ENCODE measurements around the gene G6PC1.
"Not testable (repeated sequence)": the region's sequence is repeated elsewhere in the genome, so short reads cannot be mapped to it uniquely, and the experiment has no call there.

Gene G6PC1

DNA sequence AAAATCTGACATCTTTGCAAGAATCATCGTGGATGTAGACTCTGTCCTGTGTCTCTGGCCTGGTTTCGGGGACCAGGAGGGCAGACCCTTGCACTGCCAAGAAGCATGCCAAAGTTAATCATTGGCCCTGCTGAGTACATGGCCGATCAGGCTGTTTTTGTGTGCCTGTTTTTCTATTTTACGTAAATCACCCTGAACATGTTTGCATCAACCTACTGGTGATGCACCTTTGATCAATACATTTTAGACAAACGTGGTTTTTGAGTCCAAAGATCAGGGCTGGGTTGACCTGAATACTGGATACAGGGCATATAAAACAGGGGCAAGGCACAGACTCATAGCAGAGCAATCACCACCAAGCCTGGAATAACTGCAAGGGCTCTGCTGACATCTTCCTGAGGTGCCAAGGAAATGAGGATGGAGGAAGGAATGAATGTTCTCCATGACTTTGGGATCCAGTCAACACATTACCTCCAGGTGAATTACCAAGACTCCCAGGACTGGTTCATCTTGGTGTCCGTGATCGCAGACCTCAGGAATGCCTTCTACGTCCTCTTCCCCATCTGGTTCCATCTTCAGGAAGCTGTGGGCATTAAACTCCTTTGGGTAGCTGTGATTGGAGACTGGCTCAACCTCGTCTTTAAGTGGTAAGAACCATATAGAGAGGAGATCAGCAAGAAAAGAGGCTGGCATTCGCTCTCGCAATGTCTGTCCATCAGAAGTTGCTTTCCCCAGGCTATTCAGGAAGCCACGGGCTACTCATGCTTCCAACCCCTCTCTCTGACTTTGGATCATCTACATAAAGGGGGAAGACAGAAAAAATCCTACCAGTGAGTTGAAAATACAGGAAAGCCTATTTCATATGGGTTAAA is at the start of gene G6PC1:
Gene G6PC1, plus strand, starts transcription at position 340 of the 872 bp plus-strand sequence. Its CDS starts 78 bp downstream, at position 418.
- no peak for DNase-seq

DNA sequence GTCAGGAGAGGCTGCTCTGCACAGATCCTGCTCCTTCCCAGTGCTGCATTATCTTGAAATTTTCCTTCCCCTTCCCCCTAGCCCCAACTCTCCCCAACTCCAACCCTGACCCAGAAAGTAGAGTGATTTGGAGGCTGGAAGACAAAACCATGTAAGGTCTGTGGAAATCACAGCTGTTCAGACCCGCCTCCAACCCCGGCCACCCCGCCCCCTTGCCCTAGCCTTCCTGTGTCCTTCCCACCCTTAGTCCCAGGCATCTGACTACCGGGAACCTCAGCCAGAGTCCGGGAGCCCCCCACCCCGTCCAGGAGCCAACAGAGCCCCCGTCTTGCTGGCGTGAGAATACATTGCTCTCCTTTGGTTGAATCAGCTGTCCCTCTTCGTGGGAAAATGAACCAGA is 49.6 kb upstream of the G6PC1 start, which contains the start of gene AOC3:
Gene AOC3, plus strand, starts transcription at position 246 of the 400 bp plus-strand sequence. Its CDS starts 145 bp downstream, at position 391.
- DNase-seq = no peak

DNA sequence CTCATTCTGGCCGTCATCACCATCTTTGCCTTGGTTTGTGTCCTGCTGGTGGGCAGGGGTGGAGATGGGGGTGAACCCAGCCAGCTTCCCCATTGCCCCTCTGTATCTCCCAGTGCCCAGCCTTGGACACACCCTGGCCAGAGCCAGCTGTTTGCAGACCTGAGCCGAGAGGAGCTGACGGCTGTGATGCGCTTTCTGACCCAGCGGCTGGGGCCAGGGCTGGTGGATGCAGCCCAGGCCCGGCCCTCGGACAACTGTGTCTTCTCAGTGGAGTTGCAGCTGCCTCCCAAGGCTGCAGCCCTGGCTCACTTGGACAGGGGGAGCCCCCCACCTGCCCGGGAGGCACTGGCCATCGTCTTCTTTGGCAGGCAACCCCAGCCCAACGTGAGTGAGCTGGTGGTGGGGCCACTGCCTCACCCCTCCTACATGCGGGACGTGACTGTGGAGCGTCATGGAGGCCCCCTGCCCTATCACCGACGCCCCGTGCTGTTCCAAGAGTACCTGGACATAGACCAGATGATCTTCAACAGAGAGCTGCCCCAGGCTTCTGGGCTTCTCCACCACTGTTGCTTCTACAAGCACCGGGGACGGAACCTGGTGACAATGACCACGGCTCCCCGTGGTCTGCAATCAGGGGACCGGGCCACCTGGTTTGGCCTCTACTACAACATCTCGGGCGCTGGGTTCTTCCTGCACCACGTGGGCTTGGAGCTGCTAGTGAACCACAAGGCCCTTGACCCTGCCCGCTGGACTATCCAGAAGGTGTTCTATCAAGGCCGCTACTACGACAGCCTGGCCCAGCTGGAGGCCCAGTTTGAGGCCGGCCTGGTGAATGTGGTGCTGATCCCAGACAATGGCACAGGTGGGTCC is 49.0 kb upstream of the G6PC1 start:
- not testable (repeated sequence) for DNase-seq

DNA sequence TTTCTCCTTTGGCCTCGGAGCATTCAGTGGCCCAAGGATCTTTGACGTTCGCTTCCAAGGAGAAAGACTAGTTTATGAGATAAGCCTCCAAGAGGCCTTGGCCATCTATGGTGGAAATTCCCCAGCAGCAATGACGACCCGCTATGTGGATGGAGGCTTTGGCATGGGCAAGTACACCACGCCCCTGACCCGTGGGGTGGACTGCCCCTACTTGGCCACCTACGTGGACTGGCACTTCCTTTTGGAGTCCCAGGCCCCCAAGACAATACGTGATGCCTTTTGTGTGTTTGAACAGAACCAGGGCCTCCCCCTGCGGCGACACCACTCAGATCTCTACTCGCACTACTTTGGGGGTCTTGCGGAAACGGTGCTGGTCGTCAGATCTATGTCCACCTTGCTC is 48.2 kb upstream of the G6PC1 start:
- DNase-seq = no peak

DNA sequence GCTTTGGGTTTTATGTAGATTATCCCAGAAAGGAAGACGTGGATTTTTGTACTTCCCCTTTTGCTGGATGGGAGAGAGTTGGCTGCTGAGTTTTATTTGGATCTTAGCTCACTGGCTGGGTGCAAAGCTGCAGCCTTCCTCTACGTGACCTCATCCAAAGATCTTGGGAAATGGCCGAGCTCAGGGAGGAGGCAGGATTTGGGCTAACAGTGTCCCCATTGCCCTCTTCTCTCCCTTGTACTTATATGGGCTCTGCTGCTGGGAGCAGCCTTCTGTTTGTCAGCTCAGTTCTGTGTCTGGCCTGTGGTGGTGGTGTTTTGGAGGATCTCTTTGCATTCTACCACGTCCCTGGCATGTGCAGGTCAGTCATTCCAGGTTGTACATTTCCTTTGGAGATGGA is 47.6 kb upstream of the G6PC1 start:
- DNase-seq = no peak

DNA sequence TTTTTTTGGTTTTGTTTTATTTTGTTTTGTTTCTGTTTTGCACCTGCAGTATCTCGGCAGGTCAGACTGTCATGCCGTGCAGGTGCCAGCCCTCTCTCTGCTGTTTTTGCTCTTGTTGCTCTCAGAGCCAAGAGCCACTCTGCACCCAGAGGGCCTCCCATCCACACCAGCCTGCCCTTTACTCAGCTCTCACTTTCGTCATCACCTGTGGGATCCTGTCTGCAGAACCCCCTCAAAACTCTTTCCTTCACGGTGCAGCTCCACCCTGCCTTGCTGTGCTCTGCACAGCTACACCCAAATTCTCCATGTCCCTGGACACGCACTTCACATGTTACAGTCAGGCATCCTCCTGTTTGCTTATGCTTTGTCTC is 47.0 kb upstream of the G6PC1 start:
- DNase-seq = no peak

DNA sequence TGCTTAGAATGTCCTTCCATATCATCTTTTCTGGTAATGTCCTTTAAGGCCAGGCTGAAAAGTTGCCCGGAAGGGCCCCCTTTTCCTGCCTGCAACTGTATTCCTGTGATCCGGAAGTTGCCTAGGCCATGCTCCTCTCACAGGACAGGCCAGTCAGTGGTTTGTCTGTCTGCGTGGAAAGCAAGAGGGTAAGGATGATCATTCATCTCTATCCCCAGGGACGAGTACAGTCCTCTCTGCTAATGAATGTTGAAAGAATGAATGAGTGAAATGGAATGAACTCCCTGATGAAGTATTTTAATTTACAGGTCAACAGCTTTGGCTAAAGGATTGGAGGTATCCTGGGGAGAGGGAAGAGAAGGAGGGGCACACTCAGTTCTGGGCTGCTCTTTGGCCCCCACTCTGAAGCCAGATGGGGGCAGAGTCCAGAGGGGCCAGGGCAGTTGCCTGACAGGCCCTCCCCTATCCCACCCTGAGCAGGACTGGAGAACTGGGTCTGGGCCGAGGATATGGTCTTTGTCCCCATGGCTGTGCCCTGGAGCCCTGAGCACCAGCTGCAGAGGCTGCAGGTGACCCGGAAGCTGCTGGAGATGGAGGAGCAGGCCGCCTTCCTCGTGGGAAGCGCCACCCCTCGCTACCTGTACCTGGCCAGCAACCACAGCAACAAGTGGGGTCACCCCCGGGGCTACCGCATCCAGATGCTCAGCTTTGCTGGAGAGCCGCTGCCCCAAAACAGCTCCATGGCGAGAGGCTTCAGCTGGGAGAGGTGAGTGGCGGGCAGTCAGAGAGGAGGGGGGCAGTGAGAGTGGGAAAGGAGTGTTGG is 46.4 kb upstream of the G6PC1 start:
- DNase-seq = no peak

DNA sequence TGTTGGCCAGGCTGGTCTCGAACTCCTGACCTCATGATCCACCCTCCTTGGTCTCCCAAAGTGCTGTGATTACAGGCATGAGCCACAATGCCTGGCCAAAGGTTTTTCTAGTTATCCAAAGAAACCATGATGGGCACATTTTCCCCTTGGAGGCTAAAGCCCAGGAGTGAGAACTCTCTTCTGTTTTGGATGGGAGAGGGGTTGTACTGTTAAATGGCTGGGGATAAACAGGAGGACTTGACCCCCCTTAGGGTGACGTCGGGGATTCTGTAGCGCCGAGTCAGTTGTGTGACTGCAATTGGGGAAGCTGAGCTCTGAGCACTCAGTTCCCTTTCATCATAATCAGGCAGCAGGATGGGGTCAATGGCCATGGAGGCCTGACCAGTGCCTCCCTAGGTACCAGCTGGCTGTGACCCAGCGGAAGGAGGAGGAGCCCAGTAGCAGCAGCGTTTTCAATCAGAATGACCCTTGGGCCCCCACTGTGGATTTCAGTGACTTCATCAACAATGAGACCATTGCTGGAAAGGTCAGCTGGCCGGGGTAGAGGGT is 45.5 kb upstream of the G6PC1 start:
- DNase-seq = no peak

DNA sequence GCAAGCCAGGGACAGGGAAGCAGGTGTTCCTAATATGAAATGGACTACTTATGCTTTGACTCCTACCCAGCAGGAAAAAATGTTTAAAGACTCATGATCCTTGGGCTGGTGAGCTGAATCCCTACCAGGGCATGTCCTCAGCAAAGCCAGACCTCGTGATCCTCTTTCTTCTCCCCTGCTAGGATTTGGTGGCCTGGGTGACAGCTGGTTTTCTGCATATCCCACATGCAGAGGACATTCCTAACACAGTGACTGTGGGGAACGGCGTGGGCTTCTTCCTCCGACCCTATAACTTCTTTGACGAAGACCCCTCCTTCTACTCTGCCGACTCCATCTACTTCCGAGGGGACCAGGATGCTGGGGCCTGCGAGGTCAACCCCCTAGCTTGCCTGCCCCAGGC is 44.5 kb upstream of the G6PC1 start:
- not testable (repeated sequence) for DNase-seq

DNA sequence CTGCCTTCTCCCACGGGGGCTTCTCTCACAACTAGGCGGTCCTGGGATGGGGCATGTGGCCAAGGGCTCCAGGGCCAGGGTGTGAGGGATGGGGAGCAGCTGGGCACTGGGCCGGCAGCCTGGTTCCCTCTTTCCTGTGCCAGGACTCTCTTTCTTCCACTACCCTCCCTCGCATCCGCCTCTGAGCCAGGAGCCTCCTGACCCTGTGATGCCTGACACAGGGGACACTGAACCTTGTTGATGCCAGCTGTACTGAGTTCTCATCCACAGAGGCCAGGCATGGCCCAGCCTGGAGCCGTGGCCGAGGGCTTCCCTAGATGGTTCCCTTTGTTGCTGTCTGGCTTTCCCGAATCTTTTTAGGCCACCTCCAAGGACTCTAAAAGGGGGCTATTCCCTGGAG is 44.1 kb upstream of the G6PC1 start:
- not testable (repeated sequence) for DNase-seq

DNA sequence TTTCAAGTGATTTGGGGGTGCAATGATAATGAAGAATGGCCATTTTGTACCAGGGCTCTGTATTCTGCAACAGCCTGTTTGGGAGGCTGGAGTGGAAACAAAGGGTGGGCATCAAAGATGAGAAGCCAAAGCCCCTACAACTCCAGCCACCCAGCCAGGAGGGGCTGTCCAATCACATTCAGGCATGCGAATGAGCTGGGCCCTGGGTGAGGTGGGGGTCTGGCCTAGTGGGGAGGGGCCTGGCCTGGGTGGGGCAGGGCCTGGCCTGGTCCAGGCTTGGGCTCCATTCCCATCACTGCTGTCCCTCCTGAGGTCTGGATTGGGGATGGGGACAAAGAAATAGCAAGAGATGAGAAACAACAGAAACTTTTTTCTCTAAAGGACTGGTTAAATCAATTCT is 43.2 kb upstream of the G6PC1 start:
- DNase-seq = no peak

DNA sequence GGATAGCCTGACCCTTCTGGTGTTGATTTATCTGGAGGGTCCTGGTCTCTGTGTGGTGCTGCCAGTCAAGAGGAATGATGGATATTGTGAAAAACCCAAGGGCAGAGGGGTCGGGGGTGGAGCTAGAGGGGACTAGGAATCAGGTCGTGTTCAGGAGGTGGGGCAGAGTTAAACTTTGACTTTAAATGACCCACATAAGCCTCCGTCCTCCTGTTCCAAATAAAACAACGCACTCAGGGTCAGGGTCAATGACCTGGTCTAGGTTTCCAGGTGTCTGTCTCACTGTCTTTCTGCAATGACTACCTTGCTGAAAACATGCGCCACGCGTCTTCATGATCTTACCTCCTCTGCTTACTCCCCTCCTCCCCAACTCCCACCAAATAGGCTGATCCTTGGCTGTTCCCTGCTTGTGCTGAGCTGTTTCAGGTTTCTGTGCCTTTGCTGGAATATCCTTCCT is 34.9 kb upstream of the G6PC1 start:
- no peak for DNase-seq

DNA sequence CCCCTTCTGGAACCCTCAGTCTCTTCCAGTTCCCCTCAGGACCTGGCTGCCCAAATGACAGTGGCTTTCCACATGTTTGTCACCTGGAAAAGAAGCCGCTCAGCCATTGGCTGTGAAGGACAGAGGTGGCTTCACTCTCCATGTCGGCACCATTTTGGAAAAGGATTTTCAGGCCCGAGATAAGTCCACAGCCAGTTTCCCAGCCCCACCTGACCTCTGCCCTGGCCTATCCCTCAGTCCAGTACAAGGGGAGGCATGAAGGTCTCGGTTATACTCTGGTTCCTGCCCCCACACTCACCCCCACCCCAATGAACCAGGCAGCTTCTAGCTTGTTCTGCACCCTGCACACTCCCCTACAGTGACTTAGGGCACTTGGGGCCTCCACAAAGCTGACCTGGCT is 34.4 kb upstream of the G6PC1 start:
- no peak for DNase-seq

DNA sequence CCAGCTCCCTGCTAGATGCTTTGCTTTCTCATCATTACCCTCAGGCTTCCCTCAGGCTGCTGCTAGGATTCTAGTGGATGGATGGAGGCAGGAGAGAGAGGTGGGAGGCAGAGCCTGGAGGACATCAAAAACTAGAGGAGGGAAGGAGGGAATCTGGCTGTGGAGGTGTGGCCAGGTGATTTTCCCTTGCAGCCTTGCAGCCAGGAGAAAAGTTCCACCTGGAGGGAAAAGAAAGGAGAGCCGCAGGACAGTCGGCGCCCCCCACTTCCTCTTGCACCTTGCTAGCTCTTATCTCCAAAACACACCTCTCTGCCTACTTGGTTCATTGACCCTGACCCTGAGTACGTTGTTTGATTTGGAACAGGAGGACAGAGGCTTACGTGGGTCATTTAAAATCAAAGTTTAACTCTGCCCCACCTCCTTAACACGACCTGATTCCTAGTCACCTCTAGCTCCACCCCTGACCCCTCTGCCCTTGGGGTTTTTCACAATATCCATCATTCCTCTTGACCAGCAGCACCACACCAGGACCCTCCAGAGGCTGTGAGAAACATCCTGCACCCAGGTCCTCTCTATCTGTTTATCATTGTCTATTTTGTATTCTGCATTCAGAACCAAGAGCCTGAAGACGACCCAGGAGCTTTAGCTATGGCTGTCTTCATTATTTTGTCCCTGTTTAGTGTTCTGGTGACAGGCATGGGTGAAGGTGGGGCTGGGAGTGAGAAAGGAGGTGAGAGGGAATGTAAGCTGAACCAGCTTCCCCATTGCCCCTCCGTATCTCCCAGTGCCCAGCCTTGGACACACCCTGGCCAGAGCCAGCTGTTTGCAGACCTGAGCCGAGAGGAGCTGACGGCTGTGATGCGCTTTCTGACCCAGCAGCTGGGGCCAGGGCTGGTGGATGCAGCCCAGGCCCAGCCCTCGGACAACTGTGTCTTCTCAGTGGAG is 33.7 kb upstream of the G6PC1 start:
- no peak for DNase-seq

DNA sequence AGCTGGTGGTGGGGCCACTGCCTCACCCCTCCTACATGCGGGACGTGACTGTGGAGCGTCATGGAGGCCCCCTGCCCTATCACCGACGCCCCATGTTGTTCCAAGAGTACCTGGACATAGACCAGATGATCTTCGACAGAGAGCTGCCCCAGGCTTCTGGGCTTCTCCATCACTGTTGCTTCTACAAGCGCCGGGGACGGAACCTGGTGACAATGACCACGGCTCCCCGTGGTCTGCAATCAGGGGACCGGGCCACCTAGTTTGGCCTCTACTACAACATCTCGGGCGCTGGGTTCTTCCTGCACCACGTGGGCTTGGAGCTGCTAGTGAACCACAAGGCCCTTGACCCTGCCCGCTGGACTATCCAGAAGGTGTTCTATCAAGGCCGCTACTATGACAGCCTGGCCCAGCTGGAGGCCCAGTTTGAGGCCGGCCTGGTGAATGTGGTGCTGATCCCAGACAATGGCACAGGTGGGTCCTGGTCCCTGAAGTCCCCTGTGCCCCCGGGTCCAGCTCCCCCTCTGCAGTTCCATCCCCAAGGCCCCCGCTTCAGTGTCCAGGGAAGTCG is 32.8 kb upstream of the G6PC1 start:
- DNase-seq = not testable (repeated sequence)

DNA sequence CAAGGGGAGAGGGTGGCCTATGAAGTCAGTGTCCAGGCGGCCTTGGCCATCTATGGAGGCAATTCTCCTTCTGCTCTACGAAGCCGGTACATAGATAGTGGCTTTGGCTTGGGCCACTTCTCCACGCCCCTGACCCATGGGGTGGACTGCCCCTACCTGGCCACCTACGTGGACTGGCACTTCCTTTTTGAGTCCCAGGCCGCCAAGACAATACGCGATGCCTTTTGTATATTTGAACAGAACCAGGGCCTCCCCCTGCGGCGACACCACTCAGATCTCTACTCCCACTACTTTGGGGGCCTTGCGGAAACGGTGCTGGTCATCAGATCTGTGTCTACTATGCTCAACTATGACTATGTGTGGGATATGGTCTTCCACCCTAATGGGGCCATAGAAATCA is 32.3 kb upstream of the G6PC1 start:
- DNase-seq = no peak

DNA sequence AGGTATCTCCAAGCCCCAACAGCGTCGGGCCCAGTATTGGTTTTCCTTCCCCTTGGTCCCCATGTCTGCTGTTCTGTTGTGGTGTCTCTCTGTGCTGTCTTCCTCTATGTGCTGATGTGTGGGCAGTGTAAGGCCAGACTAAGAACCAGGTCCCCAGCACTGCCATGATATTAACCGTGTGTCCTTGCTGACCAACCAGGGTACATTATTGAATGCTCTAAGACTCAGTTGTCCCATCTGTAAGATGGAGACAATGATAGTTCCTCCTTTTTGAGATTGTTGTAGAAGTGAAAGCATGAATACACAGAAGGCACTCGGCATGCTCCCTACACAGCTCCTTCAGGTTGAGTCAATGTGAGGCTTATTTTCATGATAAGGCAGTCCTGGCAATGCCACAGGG is 29.0 kb upstream of the G6PC1 start:
- no peak for DNase-seq

DNA sequence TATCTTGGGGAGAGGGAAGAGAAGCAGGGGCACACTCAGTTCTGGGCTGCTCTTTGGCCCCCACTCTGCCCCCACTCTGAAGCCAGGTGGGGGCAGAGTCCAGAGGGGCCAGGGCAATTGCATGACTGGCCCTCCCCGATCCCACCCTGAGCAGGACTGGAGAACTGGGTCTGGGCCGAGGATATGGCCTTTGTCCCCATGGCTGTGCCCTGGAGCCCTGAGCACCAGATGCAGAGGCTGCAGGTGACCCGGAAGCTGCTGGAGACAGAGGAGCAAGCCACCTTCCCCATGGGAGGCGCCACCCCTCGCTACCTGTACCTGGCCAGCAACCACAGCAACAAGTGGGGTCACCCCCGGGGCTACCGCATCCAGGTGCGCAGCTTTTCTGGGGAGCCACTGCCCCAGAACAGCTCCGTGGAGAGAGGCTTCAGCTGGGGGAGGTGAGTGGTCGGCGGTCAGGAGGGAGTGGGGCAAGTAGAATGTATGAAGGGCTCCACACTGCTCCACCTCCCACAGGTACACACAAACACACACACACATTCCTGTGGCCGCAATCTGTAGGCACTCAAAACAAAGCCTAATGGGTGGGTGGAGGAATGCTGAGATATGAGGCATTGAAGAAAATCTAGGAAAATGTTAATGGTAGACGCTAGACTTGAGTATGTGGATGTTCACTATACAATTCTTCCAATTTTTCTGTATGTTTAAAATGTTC is 28.2 kb upstream of the G6PC1 start:
- no peak for DNase-seq

DNA sequence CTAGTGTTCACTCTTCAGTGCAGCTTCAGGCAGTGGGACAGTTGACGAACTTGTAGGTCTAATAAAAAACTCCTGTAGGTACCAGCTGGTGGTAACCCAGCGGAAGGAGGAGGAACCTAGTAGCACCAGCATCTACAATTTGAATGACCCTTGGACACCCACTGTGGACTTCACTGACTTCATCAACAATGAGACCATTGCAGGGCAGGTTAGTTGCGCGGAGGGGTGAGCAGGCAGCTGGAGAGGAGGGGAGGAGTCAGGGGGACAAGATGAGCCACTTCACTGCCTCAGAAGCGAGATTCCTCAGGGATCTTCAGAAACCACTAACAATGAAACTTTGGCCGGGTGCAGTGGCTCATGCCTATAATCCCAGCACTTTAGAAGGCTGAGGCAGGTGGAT is 27.3 kb upstream of the G6PC1 start:
- DNase-seq = no peak
